GM18909 (cell line): ENCODE results near the gene BACE2.

Experiments
- ATAC-seq: cut with Tn5 transposase; IDR thresholded peaks from one replicate; pipeline ENCODE4 v1.9.1; 2021; ENCODE audit warnings: mild to moderate bottlenecking; ENCODE audit not compliant: unreplicated experiment, poor library complexity

BACE2 gene

GRCh38 chr21:41208376-41208763, 40.4 kb downstream of the BACE2 start:
- ATAC-seq: no peak

DNA sequence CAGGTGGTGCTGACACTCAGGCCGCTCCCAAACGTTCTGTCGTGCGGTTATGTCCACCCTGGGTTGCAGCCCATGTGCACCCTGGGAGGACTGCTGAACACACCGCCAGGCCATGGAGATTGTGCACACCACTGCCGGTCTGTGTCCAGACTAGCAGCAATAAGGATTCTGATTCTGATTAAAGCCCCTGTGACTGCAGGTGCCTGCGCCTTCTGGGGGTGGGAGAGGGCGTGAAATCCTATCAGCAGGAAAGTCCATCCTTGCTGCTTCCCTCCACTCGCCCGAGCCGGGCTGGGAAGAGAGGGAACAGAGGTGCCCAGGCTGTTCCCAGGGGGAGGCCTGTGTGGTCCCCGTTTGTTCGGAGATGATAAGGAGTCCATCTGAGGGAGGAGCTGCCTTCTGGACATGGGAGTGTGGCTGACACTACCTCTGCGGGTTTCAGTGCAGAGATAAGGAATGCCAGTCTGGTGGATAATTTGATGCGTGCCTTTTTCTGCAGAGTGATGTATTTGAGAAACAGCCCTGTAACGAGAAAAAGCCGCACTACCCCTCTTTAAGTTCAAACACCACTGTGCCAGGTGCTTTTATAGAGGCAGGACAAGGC, 41.2 kb downstream of the BACE2 start:
- ATAC-seq: no peak

DNA sequence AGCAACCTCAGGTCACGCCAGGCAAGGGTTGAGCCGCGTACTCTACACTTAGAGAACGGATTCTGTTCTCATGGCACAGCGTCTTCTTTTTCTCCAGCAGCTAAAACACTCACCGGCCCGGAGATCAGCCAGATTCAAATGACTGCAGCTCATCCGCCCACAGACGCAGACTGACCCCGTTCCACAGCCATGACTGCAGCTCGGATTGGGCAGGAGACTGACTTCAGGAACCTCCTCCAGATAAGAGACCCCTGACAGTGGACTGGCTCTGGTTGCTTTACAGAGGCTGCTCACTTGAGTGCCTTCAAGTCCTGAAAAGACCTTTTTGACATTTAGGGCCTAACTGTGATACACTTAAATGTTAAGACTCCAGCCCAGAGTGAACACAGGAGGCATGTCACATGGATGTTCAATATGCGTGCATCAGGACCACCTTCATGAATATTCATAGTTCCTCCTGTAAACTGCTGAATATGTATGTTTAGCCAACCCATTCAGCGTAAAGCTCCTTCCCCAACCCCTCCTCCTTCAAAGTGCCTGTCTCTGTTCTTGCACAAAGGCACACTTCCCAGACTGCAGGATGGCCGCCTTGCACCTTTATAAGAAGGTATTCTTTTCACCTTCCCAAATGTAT, 42.6 kb downstream of the BACE2 start:
- ATAC-seq: no peak

DNA sequence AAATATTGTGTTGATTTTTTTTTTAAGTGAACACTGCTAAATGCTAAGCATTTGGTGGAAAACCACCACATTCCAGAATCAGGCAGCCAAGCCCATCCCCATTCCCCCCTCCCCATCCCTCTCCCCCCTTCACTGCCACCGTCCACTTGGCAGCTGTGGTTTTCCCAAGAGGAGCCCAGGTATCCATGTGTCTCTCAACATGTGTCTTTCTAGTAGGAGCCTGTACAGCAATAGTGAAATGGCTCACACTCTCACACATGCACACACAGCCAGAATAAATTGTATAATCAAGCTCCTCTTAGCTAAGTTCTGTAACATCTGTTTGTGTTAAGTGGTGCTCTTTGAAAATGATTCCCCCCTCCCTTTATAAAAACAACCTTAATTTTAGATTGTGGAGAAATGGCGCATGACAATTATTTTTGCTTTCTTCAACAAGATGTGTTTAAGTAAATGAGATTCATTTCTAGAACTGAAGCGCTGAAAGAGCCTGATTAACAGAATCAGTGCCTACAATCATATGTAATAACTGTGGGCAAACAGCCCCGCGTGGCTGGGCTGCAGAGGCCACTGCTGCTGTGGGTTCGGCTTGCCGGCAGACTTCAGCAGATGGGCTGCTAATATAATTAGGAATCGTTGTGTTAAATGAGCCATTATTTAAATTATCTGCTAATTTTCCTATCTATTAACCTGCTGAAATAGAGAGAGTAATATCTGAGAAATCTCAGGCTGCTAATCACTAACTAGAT, 43.3 kb downstream of the BACE2 start:
- no peak for ATAC-seq

- ATAC-seq: no peak
These were observed 45.1 kb downstream of the BACE2 start for GRCh38 chr21:41213021-41213420.

DNA sequence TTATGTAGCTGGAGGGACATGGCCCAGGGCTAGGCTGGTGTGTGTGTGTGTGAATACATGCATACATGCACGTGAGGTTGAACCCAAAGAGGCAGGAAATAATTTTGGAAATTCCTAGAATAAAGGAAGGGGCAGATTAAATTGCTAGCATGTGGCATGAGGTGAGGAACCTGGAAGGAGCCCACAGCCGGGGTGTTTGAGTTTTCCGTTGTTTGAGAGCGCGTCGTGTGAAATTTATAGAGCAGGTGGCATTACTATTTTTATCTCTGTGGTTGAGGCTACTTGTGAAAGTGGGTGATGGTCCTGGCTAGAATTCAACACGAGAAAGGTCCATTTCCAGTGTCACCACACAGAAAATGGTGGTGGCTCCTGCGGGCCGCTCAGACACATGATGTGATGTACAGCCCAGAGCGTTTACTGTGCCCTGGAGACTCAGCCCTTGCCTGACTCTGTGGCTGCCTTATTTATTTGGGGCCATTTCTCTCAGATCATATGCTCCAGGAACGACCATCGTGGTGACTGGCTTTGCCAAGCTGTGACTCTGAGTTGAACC, 48.0 kb downstream of the BACE2 start:
- ATAC-seq: no peak

DNA sequence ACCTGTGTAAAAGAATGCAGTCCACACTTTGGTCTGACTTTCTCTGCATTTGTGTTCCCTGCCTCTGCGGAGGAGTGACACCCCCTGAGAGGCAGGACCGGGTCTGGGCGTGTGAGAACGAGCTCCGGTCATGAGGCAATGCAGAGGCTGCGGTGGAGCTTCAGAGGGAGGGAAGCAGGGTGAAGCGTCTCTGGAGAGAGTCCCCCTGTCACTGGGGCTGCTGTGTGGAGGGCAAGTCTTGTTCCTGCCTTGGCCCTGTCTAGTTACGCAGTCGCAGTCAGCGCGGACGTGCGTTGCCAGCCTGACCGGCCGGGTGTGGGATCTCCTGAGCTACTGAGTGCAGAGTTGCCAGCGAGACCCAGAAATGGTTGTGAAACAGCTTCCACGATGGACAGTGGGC, 48.5 kb downstream of the BACE2 start:
- no peak for ATAC-seq

DNA sequence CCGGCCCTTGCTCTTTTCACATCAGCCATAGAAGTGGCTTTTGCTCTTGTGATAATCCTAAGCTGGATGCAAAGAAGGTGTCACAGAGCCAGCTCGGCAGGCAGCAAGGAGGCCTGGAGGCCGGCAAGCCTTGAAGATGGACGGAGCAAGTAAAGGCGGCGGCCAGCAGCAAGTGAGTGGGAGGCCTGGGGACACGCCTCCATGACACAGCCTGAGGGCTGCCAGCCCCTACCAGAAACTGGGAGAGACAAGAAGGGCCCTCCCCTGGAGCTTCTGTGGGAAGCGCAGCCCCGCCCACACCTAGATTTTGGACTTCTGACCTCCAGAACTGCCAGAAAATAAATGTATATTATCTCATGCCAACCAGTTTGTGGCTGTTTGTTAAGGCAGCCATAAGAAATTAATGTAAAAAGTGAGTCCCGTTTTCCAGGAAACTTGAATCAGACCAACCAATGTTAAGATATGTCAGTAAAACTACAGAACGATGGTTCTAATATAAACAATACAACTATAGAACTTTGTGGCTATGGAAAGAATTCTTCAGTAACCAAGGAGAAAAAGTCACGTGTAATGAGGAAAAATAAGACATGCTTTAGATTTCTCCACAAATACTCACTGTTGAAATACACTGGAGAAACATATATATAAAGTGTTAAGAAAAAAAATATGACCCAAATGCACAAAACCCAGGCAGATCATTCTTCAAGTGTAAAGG, 49.9 kb downstream of the BACE2 start:
- ATAC-seq: no peak

DNA sequence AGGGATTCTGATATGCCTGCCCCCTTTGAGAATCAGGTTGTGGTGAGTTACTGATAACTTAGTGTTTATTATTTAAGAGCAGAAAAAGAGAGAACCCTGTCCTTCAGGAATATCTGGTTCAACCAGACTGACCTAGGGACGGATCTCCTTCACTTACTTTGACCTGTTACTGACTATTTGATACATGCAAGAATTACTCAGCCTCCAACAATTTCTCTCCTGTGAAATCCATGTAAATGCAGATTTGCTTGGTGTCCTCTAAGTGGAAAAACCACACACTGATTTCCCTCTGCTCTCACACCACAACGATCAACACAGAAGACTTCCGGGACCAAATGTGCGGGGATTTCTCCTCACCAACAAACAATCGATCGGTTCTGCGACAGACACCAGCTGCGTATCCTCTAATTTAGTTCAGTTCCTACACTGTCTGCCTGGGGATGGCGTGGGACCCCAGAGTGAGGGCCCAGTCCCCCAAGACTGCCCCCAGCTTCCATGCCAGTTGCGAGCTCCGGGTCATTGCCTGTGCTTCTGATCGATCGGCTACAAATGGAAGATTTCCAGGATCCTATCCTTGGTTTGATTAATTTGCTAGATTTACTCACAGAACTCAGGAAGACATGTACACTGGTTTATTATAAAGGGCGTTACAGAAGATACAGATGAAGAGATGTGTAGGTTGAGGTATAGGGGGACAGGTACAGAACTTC, 51.7 kb downstream of the BACE2 start:
- ATAC-seq: no peak

DNA sequence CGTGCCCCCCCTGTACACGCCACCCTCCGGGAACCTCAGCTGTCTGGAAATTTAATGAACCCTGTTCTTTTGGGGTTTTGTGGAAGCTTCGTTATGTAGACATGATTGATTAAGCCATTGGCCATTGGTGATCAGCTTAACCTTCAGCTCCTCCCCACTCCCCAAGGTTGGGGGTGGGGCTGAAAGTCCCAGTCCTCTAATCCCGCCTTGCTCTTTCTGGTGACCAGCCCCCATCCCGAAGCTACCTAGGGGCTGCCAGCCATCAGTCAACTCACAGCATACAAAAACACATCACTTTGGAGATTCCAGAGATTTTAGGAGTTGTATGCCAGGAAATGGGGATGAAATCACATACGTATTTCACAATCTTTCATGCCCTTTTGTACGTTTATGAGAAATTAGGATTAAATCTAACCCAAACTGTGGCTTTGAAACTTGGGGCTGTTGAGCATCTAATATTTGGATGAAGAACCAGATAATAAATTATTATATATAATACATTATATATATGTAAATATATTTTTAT, 52.3 kb downstream of the BACE2 start:
- ATAC-seq: no peak

GRCh38 chr21:41222247-41223068, 54.5 kb downstream of the BACE2 start:
- no peak for ATAC-seq

GRCh38 chr21:41226853-41227252, 58.9 kb downstream of the BACE2 start:
- ATAC-seq: no peak

GRCh38 chr21:41227357-41228005, 59.5 kb downstream of the BACE2 start:
- ATAC-seq: no peak

- no peak for ATAC-seq
These were observed 60.0 kb downstream of the BACE2 start for GRCh38 chr21:41228006-41228370.

DNA sequence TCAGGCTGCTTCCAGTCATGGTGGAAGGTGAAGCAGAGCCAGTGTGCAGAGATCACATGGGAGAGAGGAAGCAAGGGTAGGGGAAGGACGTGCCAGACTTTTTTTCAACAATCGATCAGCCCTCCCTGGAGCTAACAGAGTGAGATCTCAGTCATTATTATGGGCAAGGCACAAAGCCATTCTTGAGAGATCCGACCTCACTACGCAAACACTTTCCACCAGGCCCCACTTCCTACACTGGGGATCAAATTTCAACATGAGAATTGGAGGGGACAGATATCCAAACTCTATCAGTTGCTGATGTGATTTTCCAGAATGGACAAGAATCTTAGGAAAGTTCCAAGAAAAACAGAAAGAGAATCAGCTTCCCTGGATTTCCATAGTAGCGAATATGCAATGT, 60.5 kb downstream of the BACE2 start:
- no peak for ATAC-seq

- ATAC-seq: no peak
These were observed 61.0 kb downstream of the BACE2 start for GRCh38 chr21:41228958-41229357.

DNA sequence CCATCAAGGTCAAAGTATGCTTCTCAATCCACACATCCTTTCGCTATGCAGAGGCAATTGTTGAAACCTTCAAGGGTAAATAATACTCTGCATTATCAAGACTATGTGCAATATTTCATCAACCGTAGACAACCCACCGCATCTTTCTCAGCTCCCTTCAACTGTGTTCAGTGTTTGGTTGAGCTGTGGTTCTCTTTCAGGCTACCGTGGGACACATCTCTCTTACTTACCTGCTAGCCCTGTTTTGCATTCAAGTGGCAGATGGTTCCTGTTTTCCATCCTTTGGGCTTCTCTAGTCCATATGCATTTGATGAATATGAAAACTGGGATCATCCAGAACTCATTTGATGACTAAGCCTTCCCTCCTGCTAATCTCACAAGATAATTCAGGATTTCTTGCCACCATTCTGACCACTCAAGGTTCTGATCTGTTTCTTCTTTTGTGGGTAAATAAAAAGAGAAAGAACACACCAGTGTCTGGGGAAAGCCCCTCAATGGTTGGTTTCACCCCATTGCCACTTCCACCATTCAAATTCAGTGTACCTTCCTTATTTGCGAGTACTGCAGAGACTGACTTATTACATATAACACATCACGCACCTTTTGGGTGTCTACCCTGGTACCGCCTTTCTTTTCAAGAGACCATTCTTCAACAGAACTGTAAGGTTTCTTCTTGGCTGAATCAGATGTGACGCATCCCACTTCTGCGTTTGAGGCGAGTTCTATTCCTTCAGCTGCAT, 61.7 kb downstream of the BACE2 start:
- no peak for ATAC-seq

DNA sequence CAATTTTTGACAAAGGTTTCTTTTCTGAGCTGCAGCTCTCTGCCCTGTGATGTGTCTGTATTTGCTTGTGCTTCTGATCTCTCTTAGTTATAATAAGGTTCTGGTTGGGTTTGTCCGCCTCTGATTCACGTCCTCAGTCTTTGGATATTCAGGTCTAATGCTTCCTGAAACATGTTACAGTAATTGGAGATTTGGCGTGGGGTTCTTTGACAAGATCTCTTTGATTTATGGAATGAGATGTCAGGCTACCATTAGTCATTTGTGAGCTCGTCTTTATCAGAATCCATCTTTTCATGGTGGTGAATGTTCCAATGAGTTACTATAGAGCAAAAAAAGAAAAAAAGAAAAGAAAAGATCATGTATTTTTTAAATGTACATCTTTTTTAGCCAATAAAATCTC, 62.5 kb downstream of the BACE2 start:
- ATAC-seq: no peak
